H1 (cell line): ENCODE results near the gene DLL4. TPM values are rescaled to one million over a fixed set of nuclear protein-coding genes. Genes with fewer than 3 reads are reported as not detected.

Experiments used
- CTCF ChIA-PET: fragments of 300-600 bp; sonication (Branson Sonifier 250); formaldehyde crosslinking; loops from one replicate; lab custom pipeline; 2021; ENCODE audit not compliant: partially characterized antibody; lab: Charles Lee
- POLR2A ChIA-PET: fragments of 300-600 bp; sonication (Branson Sonifier 250); formaldehyde crosslinking; loops from one replicate; lab custom pipeline; 2021; ENCODE audit warnings: inconsistent platforms; ENCODE audit not compliant: partially characterized antibody; lab: Charles Lee
- DNase-seq, 2 experiments: peaks; one replicate each; pipeline versions ENCODE4 v3.0.0 to v3.0.0-alpha.2; 2010 to 2022; ENCODE audit warnings: low spot score in 2 of 2, low read depth in 1 of 2, mixed read lengths in 1 of 2
- FAIRE-seq: peaks from 2 replicates; lab custom pipeline; 2011; peaks lifted over from hg19 to GRCh38; lab: Jason Lieb, UNC
- H2AFZ ChIP-seq: 2 replicates; pipeline ENCODE4 v1.8.1; 2012; ENCODE audit warnings: low read length, inconsistent platforms
- H2AK5ac ChIP-seq: 2 replicates; pipeline ENCODE4 v1.6.1; 2013; ENCODE audit warnings: low read depth, low read length
- H2BK120ac ChIP-seq: replicated peaks from 2 replicates; pipeline ENCODE3; 2013; ENCODE audit warnings: low read depth, low read length, inconsistent platforms
- H2BK12ac ChIP-seq: 2 replicates; pipeline ENCODE4 v1.6.1; 2013; ENCODE audit warnings: low read depth, low read length
- H2BK15ac ChIP-seq: 2 replicates; pipeline ENCODE4 v1.6.1; 2013; ENCODE audit warnings: low read length
- H2BK20ac ChIP-seq: 2 replicates; pipeline ENCODE4 v1.6.1; 2013; ENCODE audit warnings: low read length
- H2BK5ac ChIP-seq: 2 replicates; pipeline ENCODE4 v1.6.1; 2013; ENCODE audit warnings: low read depth, low read length
- H3K14ac ChIP-seq: 2 replicates; pipeline ENCODE4 v1.6.1; 2013; ENCODE audit warnings: inconsistent platforms; ENCODE audit not compliant: insufficient read length
- H3K18ac ChIP-seq: 2 replicates; pipeline ENCODE4 v1.6.1; 2013; ENCODE audit warnings: low read length; ENCODE audit errors: extremely low read depth
- H3K23ac ChIP-seq: 2 replicates; pipeline ENCODE4 v1.6.1; 2013; ENCODE audit warnings: inconsistent platforms; ENCODE audit not compliant: insufficient read length
- H3K23me2 ChIP-seq: 2 replicates; pipeline ENCODE4 v1.6.1; 2013; ENCODE audit warnings: low read depth, low read length
- H3K27ac ChIP-seq: 2 replicates; pipeline ENCODE4 v1.6.1; 2011; ENCODE audit warnings: low read depth, low read length, inconsistent platforms
- H3K27me3 ChIP-seq, 4 experiments: replicated peaks in 1 of 4; 1 replicate in 1 of 4; 2 replicates in 3 of 4; pipeline versions ENCODE4 v1.6.1 to v1.8.1; 2011 to 2013; ENCODE audit warnings: low read length in 3 of 4, mild to moderate bottlenecking in 3 of 4, inconsistent platforms in 2 of 4, mixed read lengths in 2 of 4, moderate library complexity in 1 of 4; ENCODE audit not compliant: control insufficient read depth in 3 of 4, insufficient read depth in 3 of 4; ENCODE audit errors: extremely low read depth in 1 of 4
- H3K36me3 ChIP-seq, 4 experiments: 2 replicates each; pipeline versions ENCODE4 v1.6.1 to v1.8.1; 2011 to 2013; ENCODE audit warnings: mild to moderate bottlenecking in 4 of 4, low read length in 3 of 4, moderate library complexity in 2 of 4, control low read depth in 1 of 4, inconsistent platforms in 1 of 4; ENCODE audit not compliant: insufficient read depth in 4 of 4, control insufficient read depth in 2 of 4
- H3K4ac ChIP-seq: replicated peaks from 2 replicates; pipeline ENCODE3; 2013; ENCODE audit warnings: low read length, low read depth, mixed read lengths, inconsistent platforms; ENCODE audit not compliant: insufficient read length
- H3K4me1 ChIP-seq, 4 experiments: replicated peaks in 1 of 4; 1 replicate in 1 of 4; 2 replicates in 3 of 4; pipeline versions ENCODE4 v1.6.1 to v1.8.1; 2011 to 2013; ENCODE audit warnings: low read length in 3 of 4, inconsistent platforms in 2 of 4, mixed read lengths in 1 of 4; ENCODE audit not compliant: insufficient read depth in 4 of 4, control insufficient read depth in 3 of 4
- H3K4me2 ChIP-seq, 2 experiments: 2 replicates each; pipeline versions ENCODE4 v1.6.1 to v1.8.1; 2011 to 2013; ENCODE audit warnings: low read depth in 2 of 2, low read length in 2 of 2, control low read depth in 1 of 2, inconsistent platforms in 1 of 2, mild to moderate bottlenecking in 1 of 2; ENCODE audit not compliant: insufficient read depth in 1 of 2
- H3K4me3 ChIP-seq, 4 experiments: fragments of 200-600, 300-600 bp in 1 of 4; sonication (generic), shearing (Covaris generic), sonication (Bioruptor Twin) in 1 of 4; 2 replicates each; pipeline versions ENCODE4 v1.5.1 to v1.8.1; 2011 to 2016; ENCODE audit warnings: low read length in 4 of 4, low read depth in 3 of 4, control low read depth in 2 of 4, inconsistent platforms in 2 of 4, mild to moderate bottlenecking in 2 of 4, mixed read lengths in 1 of 4, moderate library complexity in 1 of 4; ENCODE audit not compliant: insufficient read depth in 2 of 4; ENCODE audit errors: extremely low read depth in 1 of 4
- H3K56ac ChIP-seq: replicated peaks from 2 replicates; pipeline ENCODE3; 2013; ENCODE audit warnings: low read depth, mild to moderate bottlenecking, mixed read lengths, low read length, inconsistent platforms; ENCODE audit not compliant: insufficient read length
- H3K79me1 ChIP-seq: 2 replicates; pipeline ENCODE4 v1.6.1; 2013; ENCODE audit warnings: low read depth, low read length, control low read depth
- H3K79me2 ChIP-seq, 2 experiments: 2 replicates each; pipeline versions ENCODE4 v1.6.1 to v1.8.1; 2012 to 2013; ENCODE audit warnings: low read length in 2 of 2, mild to moderate bottlenecking in 2 of 2, inconsistent platforms in 1 of 2; ENCODE audit not compliant: insufficient read depth in 2 of 2, control insufficient read depth in 1 of 2
- H3K9ac ChIP-seq, 4 experiments: replicated peaks in 1 of 4; 1 replicate in 1 of 4; 2 replicates in 3 of 4; pipeline versions ENCODE4 v1.6.1 to v1.8.1; 2011 to 2013; ENCODE audit warnings: low read depth in 3 of 4, low read length in 3 of 4, control low read depth in 2 of 4, mild to moderate bottlenecking in 2 of 4, moderate library complexity in 2 of 4, inconsistent platforms in 1 of 4; ENCODE audit errors: extremely low read depth in 1 of 4
- H3K9me3 ChIP-seq, 2 experiments: 2 replicates each; pipeline versions ENCODE4 v1.6.1 to v1.8.1; 2012 to 2013; ENCODE audit warnings: mild to moderate bottlenecking in 2 of 2, moderate library complexity in 2 of 2, control low read depth in 1 of 2, inconsistent platforms in 1 of 2, low read depth in 1 of 2, low read length in 1 of 2, mixed read lengths in 1 of 2; ENCODE audit not compliant: insufficient read depth in 2 of 2
- H4K20me1 ChIP-seq, 2 experiments: replicated peaks in 1 of 2; 2 replicates each; pipeline versions ENCODE3 to v1.8.1; 2011 to 2013; ENCODE audit warnings: inconsistent platforms in 2 of 2, low read length in 2 of 2, mild to moderate bottlenecking in 1 of 2; ENCODE audit not compliant: insufficient read depth in 2 of 2, control insufficient read depth in 1 of 2
- H4K5ac ChIP-seq: 2 replicates; pipeline ENCODE4 v1.6.1; 2013; ENCODE audit warnings: low read length, low read depth, mixed read lengths, inconsistent platforms; ENCODE audit not compliant: insufficient read length
- H4K8ac ChIP-seq: 2 replicates; pipeline ENCODE4 v1.8.0; 2013; ENCODE audit warnings: mild to moderate bottlenecking, moderate library complexity, low read length, inconsistent platforms; ENCODE audit not compliant: insufficient read depth; ENCODE audit errors: extremely low read depth
- H4K91ac ChIP-seq: replicated peaks from 2 replicates; pipeline ENCODE3; 2013; ENCODE audit warnings: low read length, mixed read lengths, inconsistent platforms; ENCODE audit not compliant: insufficient read length
- BCL11A ChIP-seq, 2 experiments: IDR thresholded peaks; one replicate each; pipeline ENCODE4 v1.6.1; 2011; ENCODE audit warnings: low read depth in 2 of 2, low read length in 2 of 2, mild to moderate bottlenecking in 2 of 2
- MAFK ChIP-seq: IDR thresholded peaks from 2 replicates; pipeline ENCODE4 v1.6.1; 2012; ENCODE audit warnings: low read depth, mild to moderate bottlenecking, improper control_type of control experiment, low read length
- RXRA ChIP-seq: IDR thresholded peaks from 2 replicates; pipeline ENCODE4 v1.6.1; 2011; ENCODE audit warnings: low read depth, mild to moderate bottlenecking, low read length, moderate library complexity; ENCODE audit not compliant: insufficient read depth
- SIRT6 ChIP-seq: IDR thresholded peaks from one replicate; pipeline ENCODE4 v1.7.1; 2012; ENCODE audit warnings: low read length, inconsistent platforms
- TBP ChIP-seq: IDR thresholded peaks from 2 replicates; pipeline ENCODE4 v1.6.1; 2011; ENCODE audit warnings: low read depth, low read length, improper control_type of control experiment
- YY1 ChIP-seq: IDR thresholded peaks from 2 replicates; pipeline ENCODE4 v1.6.1; 2011; ENCODE audit warnings: low read depth, mild to moderate bottlenecking, low read length
- WGBS, 2 experiments: shearing (Covaris generic) in 1 of 2; methylation state at CpG; one replicate each; pipeline versions ENCODE4 v1.1.6 to v1.1.7; 2013 to 2015; ENCODE audit warnings: low lambda C conversion rate in 2 of 2, mixed read lengths in 2 of 2, inconsistent platforms in 1 of 2, low coverage in 1 of 2, missing lambda C conversion rate in 1 of 2; ENCODE audit not compliant: insufficient replicate concordance in 2 of 2, insufficient coverage in 1 of 2, insufficient read length in 1 of 2; ENCODE audit errors: extremely low coverage in 1 of 2, missing lambda C conversion rate in 1 of 2; 5-methylcytosine and 5-hydroxymethylcytosine counted together
- polyA plus RNA-seq, 7 experiments: library from polyadenylated mRNA; depleted of rRNA in 3 of 7; stranded (reverse) in 5 of 7; unstranded in 2 of 7; fragments of >200 nt in 5 of 7; fragments of 200-250 nt in 2 of 7; gene quantifications; 1 replicate in 5 of 7; 2 replicates in 1 of 7; 4 replicates in 1 of 7; pipeline versions ENCODE4 v1.2.1 to v1.2.3, GENCODE V29; 2011 to 2013; ENCODE audit warnings: missing spikeins in 2 of 7, mixed read lengths in 2 of 7
- total RNA-seq: library from RNA; stranded (reverse); fragmentation: NEBNext Ultra II Directional; extraction: Animal tissue kit (Norgen Biotek cat#: 25700); gene quantifications from 2 replicates; pipeline ENCODE4 v1.2.1, GENCODE V29; 2021

DLL4 gene
- total and polyA plus RNA-seq, 2 of the 8 experiments (the other 6 are each of a cell fraction or from before 2014, with no cell fraction given) = 0.23 to 0.60 TPM

- H2AFZ ChIP-seq = no peak overlapping the region
- H4K8ac ChIP-seq = no peak overlapping the region
- H3K27ac ChIP-seq = peak overlapping the region; percentile 23
- peaks cover 14 to 28% of the 10 kb centered on the region in 2 experiments for H4K20me1 ChIP-seq
- peaks cover 3% of the 10 kb centered on the region; the same call in 1 of the 2 replicates for H3K79me1 ChIP-seq
- ChIA-PET CTCF (interaction anchor here (0.6 to 20.6 kb wide), 12 partner anchors 8 to 338 kb away, joined by 3 to 619 read pairs (median 4); partner anchors contain the start of genes CHAC1 and DLL4), POLR2A (interaction anchor here (0.6 to 2.3 kb wide), 11 partner anchors 12 to 69 kb away, joined by 3 to 7 read pairs (median 4); partner anchors contain the start of gene CHAC1)
- H2BK120ac ChIP-seq = no peak overlapping the region
- H3K14ac ChIP-seq = no peak overlapping the region
- H3K9me3 ChIP-seq = no peaks in the 10 kb centered on the region
- no peak overlapping the region for H2AK5ac ChIP-seq
- peaks cover 0 to 7% (median 5%) of the 10 kb centered on the region in 4 experiments; a peak in 5 of 7 replicates for H3K4me1 ChIP-seq
- no peak overlapping the region for H2BK12ac ChIP-seq
- H3K4me3 ChIP-seq = no peak overlapping the region
- H3K9ac ChIP-seq = no peak overlapping the region
- no peak overlapping the region for H4K5ac ChIP-seq
- FAIRE-seq (no peak), DNase-seq (no peak)
- H2BK5ac ChIP-seq = no peak overlapping the region
- no peak overlapping the region for H3K4ac ChIP-seq
- no peak overlapping the region for H2BK20ac ChIP-seq
- H3K79me2 ChIP-seq = peaks cover 0 to 21% of the 10 kb centered on the region in 2 experiments; a peak in 3 of 4 replicates
- H3K18ac ChIP-seq = no peak overlapping the region
- no peak overlapping the region for H3K4me2 ChIP-seq
- TF ChIP-seq RXRA (no peak), MAFK (no peak), SIRT6 (no peak), YY1 (no peak), TBP (no peak), BCL11A (IDR thresholded peaks at IDR 0.05; ENCODE audit: low read depth in 2 of 2, low read length in 2 of 2) (no peak)
- 96% methylated on average over 33 of the region's 33 CpGs; no CpG with 5 or more reads in 1 of the 2 experiments for WGBS, 2 experiments
- H3K56ac ChIP-seq = no peak overlapping the region
- H2BK15ac ChIP-seq = no peak overlapping the region
- no peaks in the 10 kb centered on the region for H3K27me3 ChIP-seq
- no peak overlapping the region for H4K91ac ChIP-seq
- H3K36me3 ChIP-seq = peaks cover 19 to 39% (median 35%) of the 10 kb centered on the region in 4 experiments
- no peak overlapping the region for H3K23ac ChIP-seq
- peaks cover 3% of the 10 kb centered on the region; the same call in 1 of the 2 replicates for H3K23me2 ChIP-seq
Measured at GRCh38 chr15:40899536-40900207, 29.5 kb upstream of the DLL4 start.
